WTC11 (cell line): ENCODE data around the gene BOD1L1. TPM values are rescaled to one million over a fixed set of nuclear protein-coding genes. Genes with fewer than 3 reads are reported as not detected.
"Not testable (repeated sequence)": the region's sequence is repeated elsewhere in the genome, so short reads cannot be mapped to it uniquely, and the experiment has no call there.

ENCODE experiments used
- ATAC-seq: fragments of 200-7000 bp; cut with Tn5 transposase; 2 replicates; pipeline ENCODE4 v1.10.0; 2021; ENCODE audit warnings: mild to moderate bottlenecking, moderate library complexity
- CTCF ChIA-PET: fragments of 300-600 bp; sonication (Branson Sonifier 250); formaldehyde crosslinking; loops from one replicate; lab custom pipeline; 2021; ENCODE audit warnings: antibody characterized with exemption; lab: Charles Lee
- POLR2A ChIA-PET: fragments of 350-600 bp; sonication (Branson Sonifier 250); formaldehyde crosslinking; loops from one replicate; lab custom pipeline; 2021; ENCODE audit warnings: antibody characterized with exemption; lab: Charles Lee
- DNase-seq: peaks from one replicate; pipeline ENCODE4 v3.0.0; 2021; ENCODE audit warnings: low spot score
- H3K27ac Mint-ChIP-seq: 2 replicates; pipeline ENCODE4 v1.8.0; 2021; ENCODE audit warnings: mixed read lengths
- H3K27me3 Mint-ChIP-seq: 2 replicates; pipeline ENCODE4 v1.8.0; 2021; ENCODE audit warnings: low read depth, mild to moderate bottlenecking, moderate library complexity, mixed read lengths
- H3K36me3 Mint-ChIP-seq: 2 replicates; pipeline ENCODE4 v1.8.0; 2021; ENCODE audit warnings: mixed read lengths
- H3K4me1 Mint-ChIP-seq: 2 replicates; pipeline ENCODE4 v1.8.0; 2022; ENCODE audit warnings: mixed read lengths
- H3K4me3 Mint-ChIP-seq: 2 replicates; pipeline ENCODE4 v1.8.0; 2021; ENCODE audit warnings: mild to moderate bottlenecking, moderate library complexity, mixed read lengths
- H3K9me3 Mint-ChIP-seq: 2 replicates; pipeline ENCODE4 v1.8.0; 2021; ENCODE audit warnings: mixed read lengths
- ARID4B ChIP-seq: sonication (generic); formaldehyde crosslinking; IDR thresholded peaks from 2 replicates; pipeline ENCODE4 v1.8.0; 2023; ENCODE audit warnings: missing genetic modification reagents, mild to moderate bottlenecking, borderline replicate concordance
- CTCF ChIP-seq: fragments of 200-600 bp; IDR thresholded peaks from 2 replicates; pipeline ENCODE4 v1.8.0; 2022; ENCODE audit warnings: antibody characterized with exemption
- ESRRA ChIP-seq: sonication (generic); formaldehyde crosslinking; IDR thresholded peaks from 2 replicates; pipeline ENCODE4 v1.8.1; 2022; ENCODE audit warnings: mild to moderate bottlenecking, missing genetic modification reagents, borderline replicate concordance
- HMGA2 ChIP-seq: fragments of 250-450 bp; sonication (Bioruptor Pico); IDR thresholded peaks from 2 replicates; pipeline ENCODE4 v1.4.0; 2021; ENCODE audit warnings: mild to moderate bottlenecking, moderate library complexity
- MAX ChIP-seq: sonication (generic); formaldehyde crosslinking; IDR thresholded peaks from 2 replicates; pipeline ENCODE4 v1.8.0; 2022; ENCODE audit warnings: mild to moderate bottlenecking, missing genetic modification reagents
- MXD4 ChIP-seq: fragments of 250-450 bp; sonication (Bioruptor Pico); IDR thresholded peaks from 2 replicates; pipeline ENCODE4 v1.8.0; 2021; ENCODE audit warnings: mild to moderate bottlenecking, moderate library complexity, borderline replicate concordance
- NFE2L1 ChIP-seq: sonication (generic); formaldehyde crosslinking; IDR thresholded peaks from 2 replicates; pipeline ENCODE4 v1.8.1; 2023; ENCODE audit warnings: missing genetic modification reagents
- NFYB ChIP-seq: sonication (generic); formaldehyde crosslinking; conservative IDR thresholded peaks from 2 replicates; pipeline ENCODE4 v1.8.0; 2022; ENCODE audit warnings: low read depth, missing genetic modification reagents
- NR2C2 ChIP-seq: sonication (generic); formaldehyde crosslinking; IDR thresholded peaks from 2 replicates; pipeline ENCODE4 v1.8.0; 2022; ENCODE audit warnings: mild to moderate bottlenecking, missing genetic modification reagents
- NR3C1 ChIP-seq: sonication (generic); formaldehyde crosslinking; conservative IDR thresholded peaks from 2 replicates; pipeline ENCODE4 v1.8.1; 2023; ENCODE audit warnings: low read depth, mild to moderate bottlenecking, missing genetic modification reagents
- RORB ChIP-seq: fragments of 250-450 bp; sonication (Bioruptor Pico); IDR thresholded peaks from 2 replicates; pipeline ENCODE4 v1.9.0; 2021; ENCODE audit warnings: mild to moderate bottlenecking
- SP1 ChIP-seq: sonication (generic); formaldehyde crosslinking; conservative IDR thresholded peaks from 2 replicates; pipeline ENCODE4 v1.8.1; 2022; ENCODE audit warnings: missing genetic modification reagents
- TEAD4 ChIP-seq: sonication (generic); formaldehyde crosslinking; IDR thresholded peaks from 2 replicates; pipeline ENCODE4 v1.8.0; 2022; ENCODE audit warnings: mild to moderate bottlenecking, missing genetic modification reagents
- ZNF121 ChIP-seq: sonication (generic); formaldehyde crosslinking; IDR thresholded peaks from 2 replicates; pipeline ENCODE4 v1.8.0; 2023; ENCODE audit warnings: missing genetic modification reagents
- ZNF416 ChIP-seq: fragments of 250-450 bp; sonication (Bioruptor Pico); IDR thresholded peaks from 2 replicates; pipeline ENCODE4 v1.9.0; 2021; ENCODE audit warnings: mild to moderate bottlenecking, inconsistent platforms
- total RNA-seq: library from RNA; stranded (reverse); gene quantifications from 3 replicates; pipeline ENCODE4 v1.2.3, GENCODE V29; 2021

BOD1L1 gene
- total RNA-seq, 1 experiment from 2014 or later, result 43.5 TPM

- Mint-ChIP-seq H3K4me3 (no peak overlapping the region), H3K27ac (no peak overlapping the region), H3K36me3 (no peaks in the 10 kb centered on the region), H3K4me1 (no peaks in the 10 kb centered on the region), H3K9me3 (peaks cover 6% of the 10 kb centered on the region; the same call in 1 of the 2 replicates), H3K27me3 (peaks cover 7% of the 10 kb centered on the region; the same call in 1 of the 2 replicates)
- POLR2A ChIA-PET, result no interaction called here
- no peak for ATAC-seq
- DNase-seq, result no peak
- TF ChIP-seq SP1 (CRISPR knock-in tag), result no peak
- TF ChIP-seq CTCF, result no peak
- TF ChIP-seq NR3C1 (CRISPR knock-in tag), result no peak
- no peak for TF ChIP-seq MXD4 (CRISPR knock-in tag)
- CTCF ChIA-PET, result interaction anchor here (1.2 kb wide), 1 partner anchor 20 kb away, joined by 3 read pairs; no protein-coding TSS in a partner anchor
Observed at GRCh38 chr4:13561673-13562072, 65.9 kb downstream of the BOD1L1 start.

GRCh38 chr4:13560111-13560510 is 67.4 kb downstream of the BOD1L1 start:
- H3K27ac Mint-ChIP-seq, POLR2A ChIA-PET, H3K9me3 Mint-ChIP-seq, H3K4me1 Mint-ChIP-seq, CTCF ChIA-PET, H3K36me3 Mint-ChIP-seq, H3K27me3 Mint-ChIP-seq, ATAC-seq, DNase-seq, H3K4me3 Mint-ChIP-seq: not testable (repeated sequence)

GRCh38 chr4:13559413-13559812 is 68.1 kb downstream of the BOD1L1 start:
- CTCF ChIA-PET, result no interaction called here
- TF ChIP-seq TEAD4 (no peak), MXD4 (CRISPR knock-in tag) (no peak), ARID4B (CRISPR knock-in tag) (no peak), NR2C2 (no peak), NFE2L1 (no peak), MAX (CRISPR knock-in tag) (no peak), NFYB (CRISPR knock-in tag) (no peak)
- no peak for DNase-seq
- peaks cover 9% of the 10 kb centered on the region; the same call in 1 of the 2 replicates for H3K27me3 Mint-ChIP-seq
- H3K4me3 Mint-ChIP-seq, result no peak overlapping the region
- no peak for ATAC-seq
- H3K27ac Mint-ChIP-seq, result no peak overlapping the region
- POLR2A ChIA-PET, result no interaction called here
- peaks cover 6% of the 10 kb centered on the region; the same call in 1 of the 2 replicates for H3K9me3 Mint-ChIP-seq
- H3K36me3 Mint-ChIP-seq, result no peaks in the 10 kb centered on the region
- H3K4me1 Mint-ChIP-seq, result no peaks in the 10 kb centered on the region

GRCh38 chr4:13558881-13559280 is 68.6 kb downstream of the BOD1L1 start:
- no peak for TF ChIP-seq ESRRA (CRISPR knock-in tag)
- TF ChIP-seq ZNF121 (CRISPR knock-in tag), result no peak
- no peak for TF ChIP-seq ZNF416 (CRISPR knock-in tag)
- TF ChIP-seq RORB (CRISPR knock-in tag), result no peak
- no peak for TF ChIP-seq HMGA2 (CRISPR knock-in tag)
- TF ChIP-seq, all 79 proteins: peak for 0
- DNase-seq (no peak), ATAC-seq (no peak)
- Mint-ChIP-seq H3K27ac (no peak overlapping the region), H3K27me3 (peaks cover 9% of the 10 kb centered on the region; the same call in 1 of the 2 replicates), H3K36me3 (no peaks in the 10 kb centered on the region), H3K9me3 (peaks cover 6% of the 10 kb centered on the region; the same call in 1 of the 2 replicates), H3K4me1 (no peaks in the 10 kb centered on the region), H3K4me3 (no peak overlapping the region)
- ChIA-PET POLR2A (no interaction called here), CTCF (no interaction called here)
